A673 (cell line): ENCODE results near the gene NKPD1.
A peak's percentile ranks its signal among the peaks of the same experiment; 100 is the strongest.

Experiments
- EZH2 ChIP-seq: fragments of 200-600 bp; sonication (generic); IDR thresholded peaks from 2 replicates; pipeline ENCODE4 v1.6.1; 2017; ENCODE audit warnings: borderline replicate concordance, low read depth, mild to moderate bottlenecking, mixed read lengths, antibody characterized with exemption, low read length; ENCODE audit not compliant: poor library complexity, severe bottlenecking
- TF ChIP-seq, protein P1 (sequence below): fragments of 300-800, 200-600 bp; sonication (generic); conservative IDR thresholded peaks from 2 replicates; pipeline ENCODE4 v1.5.1; 2017; ENCODE audit warnings: low read depth, mild to moderate bottlenecking, antibody characterized with exemption, low read length, moderate library complexity, mixed read lengths

DNA sequence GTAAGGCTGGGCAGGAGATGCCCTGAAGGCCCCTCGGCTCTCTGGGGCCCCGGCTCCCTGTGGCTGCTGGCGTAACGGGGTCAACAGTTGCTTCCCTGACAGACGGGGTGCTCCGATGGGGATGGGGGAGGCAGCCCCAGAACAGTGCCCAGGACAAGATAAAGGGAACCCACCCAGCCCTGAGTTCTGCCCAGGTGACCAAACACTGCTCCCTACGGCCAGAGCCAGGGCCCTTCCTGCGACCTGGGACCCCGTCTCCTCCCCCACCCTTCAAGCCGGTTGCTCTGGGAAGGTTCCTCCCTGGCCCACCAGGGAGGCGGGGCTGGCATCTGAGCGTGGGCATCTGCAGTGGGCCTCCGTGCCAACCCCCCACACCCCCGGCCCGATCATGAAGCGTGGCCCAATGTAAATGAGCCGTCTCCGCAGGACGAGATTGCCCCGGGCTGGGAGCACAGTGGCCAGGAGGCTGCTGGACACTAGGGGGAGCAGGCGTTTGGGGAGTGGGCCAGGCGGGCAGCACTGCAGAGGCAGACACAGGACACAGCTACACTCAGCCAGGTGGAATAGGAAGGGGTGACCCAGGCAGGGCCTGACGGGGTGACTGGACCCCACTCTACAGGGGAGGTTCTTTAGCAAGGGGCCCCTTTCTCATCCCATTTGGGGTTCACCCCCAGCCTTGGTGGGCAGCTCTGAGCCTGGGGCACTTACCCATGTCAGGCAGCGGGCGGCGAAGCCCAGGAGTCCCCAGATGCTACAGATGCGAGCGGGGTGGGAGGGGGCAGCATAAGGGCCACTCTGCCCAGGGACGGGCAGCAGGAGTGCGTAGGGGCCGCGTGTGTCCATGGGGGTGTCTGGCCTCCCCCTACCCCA lies 1.2 kb upstream of the NKPD1 start:
- no peak for TF ChIP-seq EZH2
- TF ChIP-seq, protein P1, sequence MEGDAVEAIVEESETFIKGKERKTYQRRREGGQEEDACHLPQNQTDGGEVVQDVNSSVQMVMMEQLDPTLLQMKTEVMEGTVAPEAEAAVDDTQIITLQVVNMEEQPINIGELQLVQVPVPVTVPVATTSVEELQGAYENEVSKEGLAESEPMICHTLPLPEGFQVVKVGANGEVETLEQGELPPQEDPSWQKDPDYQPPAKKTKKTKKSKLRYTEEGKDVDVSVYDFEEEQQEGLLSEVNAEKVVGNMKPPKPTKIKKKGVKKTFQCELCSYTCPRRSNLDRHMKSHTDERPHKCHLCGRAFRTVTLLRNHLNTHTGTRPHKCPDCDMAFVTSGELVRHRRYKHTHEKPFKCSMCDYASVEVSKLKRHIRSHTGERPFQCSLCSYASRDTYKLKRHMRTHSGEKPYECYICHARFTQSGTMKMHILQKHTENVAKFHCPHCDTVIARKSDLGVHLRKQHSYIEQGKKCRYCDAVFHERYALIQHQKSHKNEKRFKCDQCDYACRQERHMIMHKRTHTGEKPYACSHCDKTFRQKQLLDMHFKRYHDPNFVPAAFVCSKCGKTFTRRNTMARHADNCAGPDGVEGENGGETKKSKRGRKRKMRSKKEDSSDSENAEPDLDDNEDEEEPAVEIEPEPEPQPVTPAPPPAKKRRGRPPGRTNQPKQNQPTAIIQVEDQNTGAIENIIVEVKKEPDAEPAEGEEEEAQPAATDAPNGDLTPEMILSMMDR = peak; percentile 53
